IMR-90 (cell line): Measurements from ENCODE around the gene C6orf89. TPM values are rescaled to one million over a fixed set of nuclear protein-coding genes. Genes with fewer than 3 reads are reported as not detected.

ENCODE experiments used
- ATAC-seq: fragments of 200-7000 bp; cut with Tn5 transposase; 2 replicates; pipeline ENCODE4 v1.9.1; 2020; ENCODE audit warnings: low read depth, mild to moderate bottlenecking, moderate library complexity
- BruUV-seq: library from RNA; stranded (reverse); fragments of 400-500 nt; replicated peaks from 2 replicates; lab custom pipeline; 2021; lab: Mats Ljungman, UMichigan
- CTCF ChIA-PET: fragments of 300-600 bp; formaldehyde crosslinking; extraction: SDS; loops from one replicate; lab custom pipeline; 2021; ENCODE audit warnings: antibody characterized with exemption; lab: Yijun Ruan, JAX
- POLR2A ChIA-PET: fragments of 300-600 bp; sonication (Branson Sonifier 250); formaldehyde crosslinking; loops from one replicate; lab custom pipeline; 2022; ENCODE audit warnings: antibody characterized with exemption; ENCODE audit not compliant: unreplicated experiment; lab: Charles Lee
- DNase-seq: peaks from one replicate; pipeline ENCODE4 v3.0.0; 2013
- H2AFZ ChIP-seq: replicated peaks from 2 replicates; pipeline ENCODE3; 2013; ENCODE audit warnings: low read length, mild to moderate bottlenecking; ENCODE audit not compliant: poor library complexity
- H2AK5ac ChIP-seq: 2 replicates; pipeline ENCODE4 v1.6.1; 2013; ENCODE audit warnings: low read depth, low read length, inconsistent platforms
- H2AK9ac ChIP-seq: replicated peaks from 2 replicates; pipeline ENCODE3; 2013; ENCODE audit warnings: mild to moderate bottlenecking, low read depth, low read length, moderate library complexity; ENCODE audit not compliant: poor library complexity
- H2BK120ac ChIP-seq: 2 replicates; pipeline ENCODE4 v1.6.1; 2013; ENCODE audit warnings: low read depth, low read length, inconsistent platforms
- H2BK15ac ChIP-seq: 3 replicates; pipeline ENCODE4 v1.6.1; 2013; ENCODE audit warnings: low read depth, low read length, inconsistent platforms
- H2BK20ac ChIP-seq: 2 replicates; pipeline ENCODE4 v1.6.1; 2013; ENCODE audit warnings: low read depth, mild to moderate bottlenecking, inconsistent platforms, low read length, moderate library complexity
- H2BK5ac ChIP-seq: 2 replicates; pipeline ENCODE4 v1.6.1; 2013; ENCODE audit warnings: mild to moderate bottlenecking, low read depth, low read length, inconsistent platforms; ENCODE audit not compliant: poor library complexity, severe bottlenecking
- H3K14ac ChIP-seq: replicated peaks from 2 replicates; pipeline ENCODE4 v1.6.1; 2013; ENCODE audit warnings: low read depth, low read length, inconsistent platforms
- H3K18ac ChIP-seq: 2 replicates; pipeline ENCODE4 v1.6.1; 2013; ENCODE audit warnings: low read depth, low read length, control low read depth
- H3K23ac ChIP-seq: 2 replicates; pipeline ENCODE4 v1.6.1; 2013; ENCODE audit warnings: low read depth, low read length, inconsistent platforms
- H3K27ac ChIP-seq: 2 replicates; pipeline ENCODE4 v1.5.1; 2013; ENCODE audit warnings: mild to moderate bottlenecking, control low read depth, low read length; ENCODE audit not compliant: insufficient read depth
- H3K27me3 ChIP-seq: 2 replicates; pipeline ENCODE4 v1.6.1; 2013; ENCODE audit warnings: low read length; ENCODE audit not compliant: control insufficient read depth, insufficient read depth
- H3K36me3 ChIP-seq: 2 replicates; pipeline ENCODE4 v1.6.1; 2013; ENCODE audit warnings: low read length, mixed read lengths; ENCODE audit not compliant: control insufficient read depth, insufficient read depth
- H3K4ac ChIP-seq: 2 replicates; pipeline ENCODE4 v1.6.1; 2013; ENCODE audit warnings: low read depth, low read length, inconsistent platforms
- H3K4me1 ChIP-seq: 2 replicates; pipeline ENCODE4 v1.6.1; 2013; ENCODE audit warnings: low read length, mixed read lengths; ENCODE audit not compliant: control insufficient read depth, insufficient read depth
- H3K4me2 ChIP-seq: 2 replicates; pipeline ENCODE4 v1.6.1; 2013; ENCODE audit warnings: low read depth, mild to moderate bottlenecking, control low read depth, low read length, moderate library complexity
- H3K4me3 ChIP-seq: 2 replicates; pipeline ENCODE4 v1.5.1; 2013; ENCODE audit warnings: low read depth, mild to moderate bottlenecking, control low read depth, low read length, moderate library complexity; ENCODE audit not compliant: insufficient read depth
- H3K56ac ChIP-seq: 2 replicates; pipeline ENCODE4 v1.6.1; 2013; ENCODE audit warnings: low read length, inconsistent platforms; ENCODE audit not compliant: insufficient read depth; ENCODE audit errors: extremely low read depth
- H3K79me1 ChIP-seq, 2 experiments: 2 replicates each; pipeline ENCODE4 v1.6.1; 2013; ENCODE audit warnings: low read length in 2 of 2, inconsistent platforms in 1 of 2, low read depth in 1 of 2
- H3K9ac ChIP-seq: 2 replicates; pipeline ENCODE4 v1.6.1; 2013; ENCODE audit warnings: low read depth, low read length, control low read depth
- H3K9me1 ChIP-seq: 2 replicates; pipeline ENCODE4 v1.6.1; 2013; ENCODE audit warnings: low read length, inconsistent platforms; ENCODE audit not compliant: insufficient read depth
- H3K9me3 ChIP-seq: 2 replicates; pipeline ENCODE4 v1.6.1; 2013; ENCODE audit warnings: low read length; ENCODE audit not compliant: control insufficient read depth, insufficient read depth
- H4K20me1 ChIP-seq: 2 replicates; pipeline ENCODE4 v1.6.1; 2013; ENCODE audit warnings: low read length, inconsistent platforms; ENCODE audit not compliant: insufficient read depth
- H4K5ac ChIP-seq: 2 replicates; pipeline ENCODE4 v1.6.1; 2013; ENCODE audit warnings: mild to moderate bottlenecking, low read depth, low read length, control low read depth
- H4K8ac ChIP-seq, 2 experiments: 2 replicates each; pipeline ENCODE4 v1.6.1; 2013; ENCODE audit warnings: low read depth in 2 of 2, low read length in 2 of 2, control low read depth in 1 of 2, inconsistent platforms in 1 of 2
- H4K91ac ChIP-seq: 2 replicates; pipeline ENCODE4 v1.6.1; 2013; ENCODE audit warnings: low read depth, low read length, inconsistent platforms; ENCODE audit not compliant: insufficient read depth
- CHD1 ChIP-seq: IDR thresholded peaks from 2 replicates; pipeline ENCODE4 v1.6.1; 2012; ENCODE audit warnings: low read depth, low read length, improper control_type of control experiment
- MAZ ChIP-seq: IDR thresholded peaks from 2 replicates; pipeline ENCODE4 v1.6.1; 2012; ENCODE audit warnings: low read depth, mild to moderate bottlenecking, low read length, improper control_type of control experiment, moderate library complexity, borderline replicate concordance
- MXI1 ChIP-seq: IDR thresholded peaks from 2 replicates; pipeline ENCODE4 v1.6.1; 2012; ENCODE audit warnings: low read depth, mild to moderate bottlenecking, low read length, moderate library complexity, borderline replicate concordance
- NFE2L2 ChIP-seq: fragments of 150-350 bp; IDR thresholded peaks from 2 replicates; pipeline ENCODE4 v1.6.1; 2016; ENCODE audit warnings: low read depth, mild to moderate bottlenecking, low read length
- POLR2A ChIP-seq: IDR thresholded peaks from 2 replicates; pipeline ENCODE4 v1.6.1; 2012; ENCODE audit warnings: mild to moderate bottlenecking, low read depth, low read length
- RAD21 ChIP-seq: IDR thresholded peaks from 2 replicates; pipeline ENCODE4 v1.6.1; 2012; ENCODE audit warnings: low read length, improper control_type of control experiment
- RCOR1 ChIP-seq: IDR thresholded peaks from 2 replicates; pipeline ENCODE4 v1.6.1; 2012; ENCODE audit warnings: mild to moderate bottlenecking, low read length, improper control_type of control experiment; ENCODE audit not compliant: insufficient replicate concordance
- RFX5 ChIP-seq: IDR thresholded peaks from 2 replicates; pipeline ENCODE4 v1.8.0; 2012; ENCODE audit warnings: low read depth, mild to moderate bottlenecking, low read length, moderate library complexity
- WGBS, 2 experiments: methylation state at CpG; one replicate each; pipeline versions ENCODE4 v1.1.5 to v1.1.7; 2013; ENCODE audit warnings: missing lambda C conversion rate in 2 of 2; ENCODE audit not compliant: insufficient read length in 1 of 2; ENCODE audit errors: extremely low coverage in 2 of 2; 5-methylcytosine and 5-hydroxymethylcytosine counted together
- dilution Hi-C: fragments of 300-500 bp; cut with HindIII; formaldehyde crosslinking; loops from one replicate; pipeline ENCODE4 v1.14.3; 2018; ENCODE audit warnings: low sequenced_read_pairs; ENCODE audit not compliant: unreplicated experiment
- in situ Hi-C: fragments of 300-500 bp; cut with MboI; formaldehyde crosslinking; loops from 3 replicates; pipeline ENCODE4 v1.14.3; 2019; ENCODE audit warnings: low sequenced_read_pairs, inconsistent platforms, mixed read lengths
- intact Hi-C: fragments of 100-400 bp; cut with micrococcal nuclease; formaldehyde crosslinking; loops from 2 replicates; pipeline ENCODE4 v1.10.0; 2022
- polyA plus RNA-seq, 3 experiments: library from polyadenylated mRNA; depleted of rRNA; stranded (reverse); fragments of >200 nt; gene quantifications; 2 replicates each; pipeline ENCODE4 v1.2.3, GENCODE V29; 2012; ENCODE audit warnings: low replicate concordance in 1 of 3
- total RNA-seq: library from RNA; depleted of rRNA; stranded (reverse); fragments of >200 nt; gene quantifications from 2 replicates; pipeline ENCODE4 v1.2.3, GENCODE V29; 2012

C6orf89 gene
- total and polyA plus RNA-seq, 2 of the 4 experiments (the other 2 are of a cell fraction) = 30.8 to 52.3 TPM

GRCh38 chr6:36964908-36965307 is 79.2 kb downstream of the C6orf89 start:
- 91% methylated on average over 3 of the region's 4 CpGs; no CpG with 5 or more reads in 1 of the 2 experiments for WGBS, 2 experiments
- intact Hi-C loops = no loop called here
- H4K5ac ChIP-seq = no peak overlapping the region

More at GRCh38 chr6:36964908-36965307, 79.2 kb downstream of the C6orf89 start:
- Histone ChIP-seq H3K9ac (no peak overlapping the region), H3K4me2 (no peak overlapping the region), H2BK20ac (no peak overlapping the region), H2AFZ (no peak overlapping the region), H3K4me3 (no peak overlapping the region), H3K36me3 (peaks cover 33% of the 10 kb centered on the region), H3K27ac (no peak overlapping the region), H3K23ac (no peak overlapping the region), H2AK9ac (peak overlapping the region; percentile 10), H4K20me1 (peaks cover 9% of the 10 kb centered on the region), H3K9me1 (no peaks in the 10 kb centered on the region; the same call in 1 of the 2 replicates), H2BK5ac (no peak overlapping the region), H3K9me3 (no peaks in the 10 kb centered on the region), H2BK120ac (no peak overlapping the region), H4K8ac (no peak overlapping the region), H3K79me1 (peaks cover 0 to 7% of the 10 kb centered on the region in 2 experiments; a peak in 1 of 4 replicates), H3K27me3 (no peaks in the 10 kb centered on the region), H3K14ac (no peak overlapping the region), H4K91ac (no peak overlapping the region), H3K18ac (no peak overlapping the region), H3K4ac (no peak overlapping the region), H2BK15ac (no peak overlapping the region), H3K4me1 (peaks cover 4% of the 10 kb centered on the region), H3K56ac (no peak overlapping the region), H2AK5ac (no peak overlapping the region)
- TF ChIP-seq MAZ = no peak
- no peak for TF ChIP-seq POLR2A
- no peak for TF ChIP-seq CHD1
- TF ChIP-seq RFX5 = no peak
- no peak for TF ChIP-seq RAD21
- TF ChIP-seq MXI1 = no peak
- TF ChIP-seq RCOR1 = no peak
- no peak for TF ChIP-seq NFE2L2
- POLR2A ChIA-PET = no interaction called here
- in situ Hi-C loops = no loop called here
- dilution Hi-C loops = no loop called here
- no TSS peak for BruUV-seq
- no peak for DNase-seq
- CTCF ChIA-PET = no interaction called here
- ATAC-seq = no peak
